Cortex of kidney (tissue), 1 donor: ENCODE data around the gene CDH11.

Experiments used
- DNase-seq: peaks from one replicate; lab custom pipeline; 2025; lab: John Stamatoyannopoulos, UW

Gene CDH11

DNA sequence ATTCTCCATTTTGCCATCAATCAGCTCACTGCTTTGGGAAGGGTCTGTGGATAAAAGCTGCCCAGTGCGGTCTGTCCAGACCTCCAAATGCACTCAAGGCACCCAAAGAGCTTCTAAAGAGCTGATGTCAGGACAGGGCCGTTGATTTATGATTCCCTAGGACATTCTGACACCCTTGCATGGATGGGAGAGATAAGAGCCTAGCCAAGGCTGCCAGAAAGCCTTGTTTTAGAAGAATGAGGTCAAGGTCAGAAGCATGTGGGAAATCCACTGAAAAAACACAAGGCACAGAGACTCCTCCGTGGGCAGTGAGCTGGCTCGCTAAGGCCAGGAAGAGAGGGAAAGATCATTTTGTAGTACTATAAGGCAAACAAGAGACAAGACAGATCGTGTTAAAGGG is 214.0 kb downstream of the CDH11 start:
- DNase-seq: no peak

DNA sequence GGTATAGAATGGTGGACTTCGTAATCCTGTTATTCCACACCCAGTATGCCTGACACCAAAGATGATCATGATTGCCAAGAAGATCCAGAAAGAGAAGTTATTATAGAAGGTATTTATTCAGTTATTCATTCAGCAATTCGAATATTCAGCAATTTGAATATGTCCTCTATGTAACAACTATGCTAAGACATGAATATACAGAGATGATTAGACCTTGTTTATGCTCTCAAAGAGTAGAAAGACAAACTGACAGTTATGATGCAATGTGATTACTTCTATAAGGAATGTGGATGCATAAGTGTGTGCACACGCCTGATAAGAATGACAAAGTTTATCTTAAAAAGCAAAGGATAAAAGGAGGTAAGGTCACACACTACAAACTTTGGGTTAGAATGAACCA is 218.1 kb downstream of the CDH11 start:
- no peak for DNase-seq

DNA sequence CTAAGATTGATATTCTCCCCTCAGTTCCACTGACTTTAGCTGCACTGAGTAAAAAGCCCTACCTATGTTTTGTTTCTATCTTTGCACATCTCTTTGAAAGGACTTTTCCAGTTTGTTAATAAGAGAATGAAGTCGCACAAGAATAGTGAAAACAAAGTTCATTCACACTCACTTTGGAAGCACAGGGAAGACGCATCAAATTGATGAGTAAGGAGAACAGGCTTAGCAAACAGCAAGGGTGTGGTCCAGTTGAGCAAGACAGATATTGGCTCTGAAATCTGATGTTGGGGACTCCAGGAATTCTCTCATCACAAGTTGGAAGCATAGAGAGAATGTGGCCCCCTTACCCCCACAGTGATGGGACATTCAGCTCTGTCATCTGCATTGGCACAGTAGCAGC is 221.3 kb downstream of the CDH11 start:
- no peak for DNase-seq

DNA sequence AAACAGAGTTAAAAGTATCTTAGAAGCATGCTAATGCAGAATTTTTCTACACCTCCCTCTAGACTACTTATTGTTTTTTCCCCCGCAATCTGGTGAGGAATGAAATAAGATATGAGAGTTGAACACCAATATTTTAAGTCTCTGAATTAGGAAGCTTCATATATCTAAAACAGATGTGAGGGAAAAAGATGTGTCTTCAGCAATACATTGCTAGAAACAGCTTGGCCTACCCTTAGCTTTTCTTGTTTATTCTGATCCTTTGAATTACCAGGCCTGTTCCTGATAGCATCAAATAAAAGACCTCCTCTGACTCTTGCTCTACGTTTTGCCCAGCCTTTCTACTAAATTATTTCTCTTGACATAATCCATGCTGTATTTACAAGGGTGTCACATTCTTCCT is 221.8 kb downstream of the CDH11 start:
- no peak for DNase-seq

GRCh38 chr16:64898159-64898558 is 223.7 kb downstream of the CDH11 start:
- no peak for DNase-seq
